C4-2B (cell line): ENCODE data around the gene PRKCH.

ENCODE experiments used
- CTCF ChIP-seq: fragments of 450-650 bp; conservative IDR thresholded peaks from 2 replicates; pipeline ENCODE4 v1.5.1; 2017; ENCODE audit warnings: mild to moderate bottlenecking
- ZFX ChIP-seq: fragments of 450-650 bp; IDR thresholded peaks from 2 replicates; pipeline ENCODE4 v1.6.1; 2017

- no peak for TF ChIP-seq CTCF
- TF ChIP-seq ZFX, result no peak
Observed at GRCh38 chr14:61326847-61327246, 5.5 kb downstream of the PRKCH start.
